ENCODE measurements around the gene FAM180A. TPM values are rescaled to one million over a fixed set of nuclear protein-coding genes. Genes with fewer than 3 reads are reported as not detected.

FAM180A gene
- total RNA-seq, 2 experiments from 2014 or later, result not detected

- ChIA-PET CTCF (ENCODE audit: unreplicated experiment) (no interaction called here), POLR2A (interaction anchor here (0.8 to 1.3 kb wide), 3 partner anchors 13 to 47 kb away, joined by 3 to 4 read pairs (median 3); no protein-coding TSS in a partner anchor)
- no peaks in the 10 kb centered on the region for H3K9me3 ChIP-seq (ENCODE audit: low read length)
- no peaks in the 10 kb centered on the region for H3K9me2 ChIP-seq (ENCODE audit: insufficient read depth, low read length)
- no peak overlapping the region for H3K27ac ChIP-seq (ENCODE audit: low read depth, low read length, poor library complexity, severe bottlenecking)
- H3K4me3 ChIP-seq (ENCODE audit: low read depth, low read length, poor library complexity, severe bottlenecking), result no peak overlapping the region
- DNase-seq (ENCODE audit: low spot score), result no peak
- no peaks in the 10 kb centered on the region for H4K20me1 ChIP-seq (ENCODE audit: insufficient read depth, low read length)
- no peaks in the 10 kb centered on the region for H3K36me3 ChIP-seq (ENCODE audit: insufficient read depth, low read length)
- H3K4me1 ChIP-seq (ENCODE audit: insufficient read depth, low read length, poor library complexity, severe bottlenecking), result no peaks in the 10 kb centered on the region
- no peak overlapping the region for H3K4me2 ChIP-seq (ENCODE audit: low read length)
- intact Hi-C loops (cut with micrococcal nuclease; ENCODE audit: unreplicated experiment), result no loop called here
- BruUV-seq (replicated peaks), result no TSS peak
- no peaks in the 10 kb centered on the region for H3K79me2 ChIP-seq (ENCODE audit: insufficient read depth, low read depth, low read length)
- no peak for TF ChIP-seq CTCF (conservative IDR thresholded peaks at IDR 0.05; ENCODE audit: low read length)
- no peak for TF ChIP-seq EZH2phosphoT487 (IDR thresholded peaks at IDR 0.05; ENCODE audit: borderline replicate concordance, low read depth, low read length)
- H2AFZ ChIP-seq (ENCODE audit: low read length), result no peak overlapping the region
Measured at GRCh38 chr7:135771961-135772638, 23.5 kb upstream of the FAM180A start.

GRCh38 chr7:135771051-135771450 lies 22.4 kb upstream of the FAM180A start:
- Histone ChIP-seq H3K4me2 (ENCODE audit: low read length) (no peak overlapping the region), H3K9me3 (ENCODE audit: low read length) (no peaks in the 10 kb centered on the region), H3K27ac (ENCODE audit: low read depth, low read length, poor library complexity, severe bottlenecking) (no peak overlapping the region), H3K79me2 (ENCODE audit: insufficient read depth, low read depth, low read length) (no peaks in the 10 kb centered on the region), H3K4me1 (ENCODE audit: insufficient read depth, low read length, poor library complexity, severe bottlenecking) (no peaks in the 10 kb centered on the region), H3K36me3 (ENCODE audit: insufficient read depth, low read length) (no peaks in the 10 kb centered on the region), H4K20me1 (ENCODE audit: insufficient read depth, low read length) (no peaks in the 10 kb centered on the region), H3K4me3 (ENCODE audit: low read depth, low read length, poor library complexity, severe bottlenecking) (no peak overlapping the region), H2AFZ (ENCODE audit: low read length) (no peak overlapping the region), H3K9me2 (ENCODE audit: insufficient read depth, low read length) (no peaks in the 10 kb centered on the region)
- ChIA-PET CTCF (ENCODE audit: unreplicated experiment) (no interaction called here), POLR2A (interaction anchor here (0.6 to 1.3 kb wide), 3 partner anchors 26 to 414 kb away, joined by 3 to 4 read pairs (median 3); no protein-coding TSS in a partner anchor)
- no TSS peak for BruUV-seq (replicated peaks)
- intact Hi-C loops (cut with micrococcal nuclease; ENCODE audit: unreplicated experiment), result no loop called here
- no peak for TF ChIP-seq CTCF (conservative IDR thresholded peaks at IDR 0.05; ENCODE audit: low read length)
- no peak for TF ChIP-seq EZH2phosphoT487 (IDR thresholded peaks at IDR 0.05; ENCODE audit: borderline replicate concordance, low read depth, low read length)
- DNase-seq (ENCODE audit: low spot score), result no peak

- POLR2A ChIA-PET, result interaction anchor here (0.7 kb wide), 1 partner anchor 414 kb away, joined by 3 read pairs; no protein-coding TSS in a partner anchor
- intact Hi-C loops (cut with micrococcal nuclease; ENCODE audit: unreplicated experiment), result no loop called here
- Histone ChIP-seq H3K79me2 (ENCODE audit: insufficient read depth, low read depth, low read length) (no peaks in the 10 kb centered on the region), H3K4me1 (ENCODE audit: insufficient read depth, low read length, poor library complexity, severe bottlenecking) (no peaks in the 10 kb centered on the region), H3K4me2 (ENCODE audit: low read length) (no peak overlapping the region), H2AFZ (ENCODE audit: low read length) (no peak overlapping the region), H3K9me3 (ENCODE audit: low read length) (no peaks in the 10 kb centered on the region), H4K20me1 (ENCODE audit: insufficient read depth, low read length) (no peaks in the 10 kb centered on the region), H3K36me3 (ENCODE audit: insufficient read depth, low read length) (no peaks in the 10 kb centered on the region), H3K27ac (ENCODE audit: low read depth, low read length, poor library complexity, severe bottlenecking) (no peak overlapping the region), H3K9me2 (ENCODE audit: insufficient read depth, low read length) (no peaks in the 10 kb centered on the region), H3K4me3 (ENCODE audit: low read depth, low read length, poor library complexity, severe bottlenecking) (no peak overlapping the region)
- no TSS peak for BruUV-seq (replicated peaks)
- DNase-seq (ENCODE audit: low spot score), result no peak
- CTCF ChIA-PET (ENCODE audit: unreplicated experiment), result no interaction called here
- TF ChIP-seq EZH2phosphoT487 (IDR thresholded peaks at IDR 0.05; ENCODE audit: borderline replicate concordance, low read depth, low read length), result no peak
Measured at GRCh38 chr7:135770139-135770710, 21.6 kb upstream of the FAM180A start.
